Stomach (tissue), 9 donors: Measurements from ENCODE around the gene ST13. TPM values are rescaled to one million over a fixed set of nuclear protein-coding genes. Genes with fewer than 3 reads are reported as not detected.

Experiments
- DNase-seq, 2 donors: peaks; one replicate each; pipeline versions ENCODE4 v3.0.0 to v3.0.0-alpha.2; 2013 to 2019
- H3K27ac ChIP-seq, 5 donors: fragments of 200-600 bp in 4 of 5; sonication (generic) in 4 of 5; one replicate each; pipeline ENCODE4 v1.5.1; 2013 to 2019; ENCODE audit warnings: mild to moderate bottlenecking in 1 of 5, moderate library complexity in 1 of 5
- H3K27me3 ChIP-seq, 3 donors: fragments of 200-600 bp; sonication (generic); one replicate each; pipeline ENCODE4 v1.5.1; 2017 to 2019; ENCODE audit warnings: mixed run types in 1 of 3
- H3K36me3 ChIP-seq, 4 donors: fragments of 200-600 bp; sonication (generic); 1 replicate in 3 of 4; 2 replicates in 1 of 4; pipeline ENCODE4 v1.5.1; 2016 to 2019
- H3K4me1 ChIP-seq, 4 donors: fragments of 200-600 bp; sonication (generic); one replicate each; pipeline ENCODE4 v1.5.1; 2016 to 2019
- H3K4me3 ChIP-seq, 4 donors: fragments of 200-600 bp; sonication (generic) in 3 of 4; one replicate each; pipeline ENCODE4 v1.5.1; 2016 to 2019; ENCODE audit warnings: mild to moderate bottlenecking in 1 of 4
- H3K9me3 ChIP-seq, 4 donors: fragments of 200-600 bp; sonication (generic); one replicate each; pipeline ENCODE4 v1.5.1; 2016 to 2019
- EP300 ChIP-seq: sonication (generic); formaldehyde crosslinking; IDR thresholded peaks from one replicate; pipeline ENCODE4 v1.6.1; 2017; ENCODE audit warnings: antibody characterized with exemption
- POLR2A ChIP-seq, 4 donors: fragments of 450-650 bp; IDR thresholded peaks; one replicate each; pipeline ENCODE4 v1.6.1; 2016; ENCODE audit warnings: antibody characterized with exemption in 4 of 4, control low read depth in 2 of 4, mild to moderate bottlenecking in 1 of 4, moderate library complexity in 1 of 4
- POLR2AphosphoS5 ChIP-seq, 3 donors: sonication (generic); formaldehyde crosslinking; IDR thresholded peaks; one replicate each; pipeline ENCODE4 v1.6.1; 2016; ENCODE audit warnings: antibody characterized with exemption in 3 of 3
- WGBS, 5 donors: extraction: QIAGEN DNeasy Blood & Tissue Kit in 3 of 5; methylation state at CpG; one replicate each; pipeline versions ENCODE4 v1.1.5 to v1.1.7; 2013 to 2018; 5-methylcytosine and 5-hydroxymethylcytosine counted together
- intact Hi-C: fragments of 100-400 bp; cut with DNase I; formaldehyde crosslinking; loops from one replicate; pipeline ENCODE4 v1.15.1; 2023; ENCODE audit warnings: low total_unique reads
- polyA plus RNA-seq, 3 donors: library from polyadenylated mRNA; stranded (reverse); fragments of 200-250 nt; gene quantifications; one replicate each; pipeline ENCODE4 v1.2.3, GENCODE V29; 2013
- total RNA-seq, 5 donors: library from RNA; depleted of rRNA; stranded (reverse); fragments of >200 nt; gene quantifications; one replicate each; pipeline versions ENCODE4 v1.1.0 to v1.2.3, GENCODE V29; 2014 to 2016
- TF ChIP-seq, protein P1 (sequence below), 7 experiments: fragments of 450-650 bp in 4 of 7; fragments of 200-600 bp in 3 of 7; sonication (generic) in 3 of 7; IDR thresholded peaks; one replicate each; pipeline ENCODE4 v1.5.1; 2016 to 2019; ENCODE audit warnings: antibody characterized with exemption in 7 of 7, control low read depth in 2 of 7, mild to moderate bottlenecking in 1 of 7
- donor health status: healthy with polysubstance abuse.
- donor health status: Bipolar disorder and iron deficiency.
- donor health status: healthy.

Gene ST13
- total and polyA plus RNA-seq, 8 donors = 67.5 to 288 (median 94.6) TPM

DNA sequence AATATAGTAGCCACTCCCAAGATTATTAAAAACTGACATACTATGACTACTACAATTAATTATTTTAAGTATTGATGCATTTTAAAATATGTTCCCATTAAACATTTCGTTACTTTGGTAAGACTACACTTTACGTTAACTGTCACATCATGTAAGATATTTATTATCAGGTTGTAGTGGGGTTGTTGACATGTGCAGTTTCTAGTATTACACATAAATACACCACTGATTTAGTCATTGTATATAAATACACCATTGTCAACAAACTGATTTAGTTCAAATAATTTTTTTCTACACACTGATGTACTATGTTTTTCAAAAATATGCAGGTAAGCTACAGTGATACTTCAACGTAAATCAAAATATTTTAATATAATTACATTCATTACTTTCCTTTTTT, 11.5 kb downstream of the ST13 start:
- TF ChIP-seq, protein P1, sequence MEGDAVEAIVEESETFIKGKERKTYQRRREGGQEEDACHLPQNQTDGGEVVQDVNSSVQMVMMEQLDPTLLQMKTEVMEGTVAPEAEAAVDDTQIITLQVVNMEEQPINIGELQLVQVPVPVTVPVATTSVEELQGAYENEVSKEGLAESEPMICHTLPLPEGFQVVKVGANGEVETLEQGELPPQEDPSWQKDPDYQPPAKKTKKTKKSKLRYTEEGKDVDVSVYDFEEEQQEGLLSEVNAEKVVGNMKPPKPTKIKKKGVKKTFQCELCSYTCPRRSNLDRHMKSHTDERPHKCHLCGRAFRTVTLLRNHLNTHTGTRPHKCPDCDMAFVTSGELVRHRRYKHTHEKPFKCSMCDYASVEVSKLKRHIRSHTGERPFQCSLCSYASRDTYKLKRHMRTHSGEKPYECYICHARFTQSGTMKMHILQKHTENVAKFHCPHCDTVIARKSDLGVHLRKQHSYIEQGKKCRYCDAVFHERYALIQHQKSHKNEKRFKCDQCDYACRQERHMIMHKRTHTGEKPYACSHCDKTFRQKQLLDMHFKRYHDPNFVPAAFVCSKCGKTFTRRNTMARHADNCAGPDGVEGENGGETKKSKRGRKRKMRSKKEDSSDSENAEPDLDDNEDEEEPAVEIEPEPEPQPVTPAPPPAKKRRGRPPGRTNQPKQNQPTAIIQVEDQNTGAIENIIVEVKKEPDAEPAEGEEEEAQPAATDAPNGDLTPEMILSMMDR (IDR thresholded peaks at IDR 0.05) = no peak
- TF ChIP-seq POLR2AphosphoS5 (IDR thresholded peaks at IDR 0.05) (no peak), EP300 (no peak), POLR2A (IDR thresholded peaks at IDR 0.05) (no peak)
- intact Hi-C loops = no loop called here
- no peaks in the 10 kb centered on the region for H3K9me3 ChIP-seq
- 93 to 99% (median 95%) methylated on average over 3 of the region's 3 CpGs for WGBS, 5 donors
- H3K4me3 ChIP-seq = no peak overlapping the region
- no peak overlapping the region for H3K27ac ChIP-seq
- no peak for DNase-seq
- H3K36me3 ChIP-seq = peaks cover 50 to 100% (median 93%) of the 10 kb centered on the region in 4 donors
- H3K4me1 ChIP-seq = peaks cover 0 to 17% (median 7%) of the 10 kb centered on the region in 4 donors
- no peaks in the 10 kb centered on the region for H3K27me3 ChIP-seq

DNA sequence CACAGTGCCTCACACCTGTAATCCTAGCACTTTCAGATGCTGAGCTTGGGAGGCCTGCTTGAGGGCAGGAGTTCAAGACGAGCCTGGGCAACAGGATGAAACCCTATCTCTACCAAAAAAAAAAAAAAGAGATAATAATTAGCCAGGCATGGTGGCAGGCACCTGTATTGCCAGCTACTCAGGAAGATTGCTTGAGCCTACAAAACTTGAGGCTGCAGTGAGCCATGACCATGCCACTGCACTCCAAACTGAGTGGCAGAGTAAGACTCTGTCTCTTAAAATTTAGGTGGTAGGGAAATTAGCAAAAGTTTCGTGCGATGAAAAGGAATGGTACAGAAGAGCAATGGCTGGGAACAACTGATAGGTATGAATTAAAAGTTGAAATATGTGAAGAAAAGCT, 18.0 kb downstream of the ST13 start:
- H3K4me1 ChIP-seq = peaks cover 0 to 21% (median 6%) of the 10 kb centered on the region in 4 donors
- no peak overlapping the region for H3K27ac ChIP-seq
- intact Hi-C loops = no loop called here
- H3K27me3 ChIP-seq = no peaks in the 10 kb centered on the region
- WGBS, 5 donors = 75 to 82% (median 80%) methylated on average over 3 of the region's 3 CpGs
- peaks cover 40 to 100% (median 93%) of the 10 kb centered on the region in 4 donors for H3K36me3 ChIP-seq
- DNase-seq = no peak
- no peak for TF ChIP-seq POLR2A (IDR thresholded peaks at IDR 0.05)
- no peak for TF ChIP-seq EP300
- TF ChIP-seq POLR2AphosphoS5 (IDR thresholded peaks at IDR 0.05) = no peak
- TF ChIP-seq, protein P1 (IDR thresholded peaks at IDR 0.05) = no peak
- H3K9me3 ChIP-seq = no peaks in the 10 kb centered on the region
- no peak overlapping the region for H3K4me3 ChIP-seq

DNA sequence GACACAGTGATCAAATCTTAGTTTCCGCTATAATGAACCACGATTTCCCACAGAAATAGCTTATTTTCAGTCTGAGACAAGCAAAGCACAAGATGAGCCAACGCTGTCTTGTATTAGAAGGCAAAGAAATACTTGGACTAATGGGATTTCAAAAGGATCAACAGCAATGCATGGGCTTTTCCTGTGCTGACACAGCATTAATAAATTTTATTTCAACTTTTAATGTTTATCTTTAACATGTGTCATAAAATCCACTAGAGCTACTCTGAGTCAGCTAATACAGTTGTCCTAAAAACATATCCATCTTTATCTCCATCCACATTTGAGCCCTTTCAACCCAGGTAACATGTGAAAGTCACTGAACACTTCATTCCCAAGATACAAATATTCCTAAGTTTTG, 21.8 kb downstream of the ST13 start:
- WGBS, 5 donors = 92 to 94% (median 93%) methylated on average over 3 of the region's 3 CpGs
- Histone ChIP-seq H3K27ac (no peak overlapping the region), H3K27me3 (no peaks in the 10 kb centered on the region), H3K4me3 (no peak overlapping the region), H3K36me3 (peaks cover 46 to 100% (median 98%) of the 10 kb centered on the region in 4 donors), H3K9me3 (no peaks in the 10 kb centered on the region), H3K4me1 (peaks cover 0 to 22% (median 5%) of the 10 kb centered on the region in 4 donors)
- intact Hi-C loops = no loop called here
- DNase-seq = no peak
- TF ChIP-seq EP300 = no peak
- TF ChIP-seq POLR2AphosphoS5 (IDR thresholded peaks at IDR 0.05) = no peak
- TF ChIP-seq, protein P1 (IDR thresholded peaks at IDR 0.05) = no peak
- no peak for TF ChIP-seq POLR2A (IDR thresholded peaks at IDR 0.05)

DNA sequence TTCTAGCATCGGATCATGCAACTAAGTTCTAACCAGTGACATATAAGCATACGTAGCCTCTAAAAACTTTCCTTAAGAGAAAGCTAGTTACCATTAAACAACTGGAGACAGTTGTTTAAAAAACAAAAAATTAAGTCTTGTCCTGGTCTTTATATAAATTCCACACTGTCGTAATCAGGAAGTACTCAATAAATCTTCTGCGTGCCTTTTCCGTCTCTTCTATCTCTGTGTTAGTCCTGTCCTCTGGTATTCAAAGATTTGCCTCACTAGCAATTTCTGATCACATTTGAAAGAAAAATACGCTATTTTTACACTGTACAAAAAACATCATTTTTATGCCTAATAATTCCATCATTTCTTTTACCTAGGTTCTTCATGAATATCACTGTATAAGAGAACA, 27.3 kb downstream of the ST13 start:
- DNase-seq = no peak
- 80 to 87% (median 85%) methylated on average over 6 of the region's 6 CpGs for WGBS, 5 donors
- Histone ChIP-seq H3K9me3 (no peaks in the 10 kb centered on the region), H3K27ac (no peak overlapping the region), H3K4me3 (no peak overlapping the region), H3K4me1 (peaks cover 0 to 17% (median 6%) of the 10 kb centered on the region in 4 donors), H3K36me3 (peaks cover 48 to 100% (median 96%) of the 10 kb centered on the region in 4 donors), H3K27me3 (no peaks in the 10 kb centered on the region)
- intact Hi-C loops = no loop called here
- TF ChIP-seq POLR2AphosphoS5 (IDR thresholded peaks at IDR 0.05) = no peak
- TF ChIP-seq, protein P1 (IDR thresholded peaks at IDR 0.05) = no peak
- TF ChIP-seq POLR2A (IDR thresholded peaks at IDR 0.05) = no peak
- no peak for TF ChIP-seq EP300
